Mesenteric fat pad (tissue), 1 donor: ENCODE results near the gene TBCD. TPM values are rescaled to one million over a fixed set of nuclear protein-coding genes. Genes with fewer than 3 reads are reported as not detected.
"Not testable (repeated sequence)": the region's sequence is repeated elsewhere in the genome, so short reads cannot be mapped to it uniquely, and the experiment has no call there.

Experiments
- DNase-seq: peaks from one replicate; pipeline ENCODE4 v3.0.0-alpha.2; 2020; ENCODE audit warnings: low spot score
- total RNA-seq: library from RNA; stranded (reverse); fragmentation: NEBNext Ultra II Directional; extraction: Animal tissue kit (Norgen Biotek cat#: 25700); gene quantifications from one replicate; pipeline ENCODE4 v1.2.1, GENCODE V29; 2021
- donor health status: DM: yes; HTN: yes; CAD: no.

TBCD gene
- total RNA-seq, 1 donor from 2014 or later, result 128 TPM

DNA sequence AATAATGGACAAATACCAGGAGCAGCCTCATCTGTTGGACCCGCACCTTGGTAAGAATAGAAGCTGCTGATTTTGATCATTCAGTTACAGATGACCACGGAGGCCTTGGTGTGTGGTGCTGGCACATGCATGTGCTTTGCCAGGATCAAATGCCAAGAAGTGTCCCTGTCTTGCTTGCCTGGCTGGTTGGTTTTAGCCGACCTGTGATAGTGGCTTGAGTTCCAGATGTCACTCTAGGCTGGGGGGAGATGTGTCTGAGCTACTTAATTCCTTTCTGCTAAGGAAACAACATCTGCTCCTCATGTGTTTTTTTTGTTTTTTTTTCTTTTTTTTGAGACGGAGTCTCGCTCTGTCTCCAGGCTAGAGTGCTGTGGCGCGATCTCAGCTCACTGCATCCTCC is 4.3 kb downstream of the TBCD start:
- DNase-seq, result no peak

DNA sequence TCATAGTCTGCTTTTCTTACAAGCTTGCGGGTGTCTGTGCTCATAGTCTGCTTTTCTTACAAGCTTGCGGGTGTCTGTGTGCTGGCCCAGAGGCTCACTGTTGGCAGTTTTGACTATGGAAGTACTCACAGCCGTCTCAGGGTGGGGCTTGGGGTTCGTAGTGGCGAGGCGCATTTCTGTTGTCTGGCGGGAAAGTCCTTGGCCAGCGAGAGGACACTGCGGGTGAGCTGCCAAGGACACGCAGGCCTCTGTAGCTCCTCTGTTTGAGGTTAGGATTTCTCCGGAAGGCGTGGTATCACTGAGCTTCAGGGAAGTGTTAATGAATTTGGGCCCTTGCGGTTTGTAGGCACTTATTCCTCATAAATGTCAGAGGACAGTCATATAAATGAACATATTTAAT is 13.5 kb downstream of the TBCD start:
- DNase-seq, result no peak

DNA sequence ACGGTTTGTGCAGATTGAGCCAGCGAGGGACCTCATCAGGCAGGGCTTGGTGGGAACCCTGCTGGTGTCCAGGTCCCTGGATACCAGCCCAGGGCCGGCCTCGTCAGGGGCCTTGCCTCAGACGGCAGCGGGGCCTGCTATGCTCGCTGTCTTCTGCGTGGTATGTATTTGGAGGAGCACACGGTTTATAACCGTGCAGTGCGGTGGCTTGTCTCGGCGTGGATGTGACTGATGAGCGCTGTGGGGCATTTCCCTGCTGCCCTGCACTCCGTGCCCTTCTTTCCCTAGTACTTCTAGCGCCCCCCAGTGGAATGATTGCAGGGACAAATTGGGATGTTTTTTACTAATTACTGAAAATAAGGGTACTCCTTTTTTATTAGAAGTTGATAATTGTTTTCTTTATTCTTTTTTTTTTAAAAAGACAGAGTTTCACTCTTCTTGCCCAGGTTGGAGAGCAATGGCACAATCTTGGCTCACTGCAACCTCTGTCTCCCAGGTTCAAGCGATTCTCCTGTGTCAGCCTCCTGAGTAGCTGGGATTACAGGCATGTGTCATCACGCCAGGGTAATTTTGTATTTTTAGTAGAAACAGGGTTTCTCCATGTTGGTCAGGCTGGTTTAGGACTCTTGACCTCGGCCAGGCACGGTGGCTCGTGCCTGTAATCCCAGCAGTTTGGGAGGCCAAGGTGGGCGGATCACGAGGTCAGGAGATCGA is 15.3 kb downstream of the TBCD start:
- no peak for DNase-seq

DNA sequence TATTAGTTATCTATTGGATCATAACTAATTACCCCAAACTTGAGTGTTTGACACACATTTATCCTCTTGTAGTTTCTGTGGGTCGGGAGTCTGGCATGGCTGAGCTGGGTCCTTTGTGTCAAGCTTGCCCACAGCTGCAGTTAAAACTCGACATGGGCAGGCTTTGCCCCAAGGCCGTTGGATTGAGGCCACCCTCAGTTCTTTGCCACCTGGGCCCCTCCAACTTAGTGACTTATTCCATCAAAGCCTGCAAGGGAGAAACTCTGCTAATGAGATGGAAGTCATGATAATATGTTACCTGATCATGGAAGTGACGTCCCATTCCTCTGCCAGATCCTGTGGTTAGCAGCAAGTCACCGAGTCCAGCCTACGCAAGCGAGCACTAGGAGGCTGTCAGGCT is 17.2 kb downstream of the TBCD start:
- DNase-seq, result no peak

GRCh38 chr17:82772026-82772425 is 20.2 kb downstream of the TBCD start:
- no peak for DNase-seq

GRCh38 chr17:82774456-82774855 is 22.6 kb downstream of the TBCD start:
- not testable (repeated sequence) for DNase-seq

- no peak for DNase-seq
Measured at GRCh38 chr17:82775001-82775823, 23.3 kb downstream of the TBCD start.

GRCh38 chr17:82776454-82776853 is 24.6 kb downstream of the TBCD start:
- no peak for DNase-seq

DNA sequence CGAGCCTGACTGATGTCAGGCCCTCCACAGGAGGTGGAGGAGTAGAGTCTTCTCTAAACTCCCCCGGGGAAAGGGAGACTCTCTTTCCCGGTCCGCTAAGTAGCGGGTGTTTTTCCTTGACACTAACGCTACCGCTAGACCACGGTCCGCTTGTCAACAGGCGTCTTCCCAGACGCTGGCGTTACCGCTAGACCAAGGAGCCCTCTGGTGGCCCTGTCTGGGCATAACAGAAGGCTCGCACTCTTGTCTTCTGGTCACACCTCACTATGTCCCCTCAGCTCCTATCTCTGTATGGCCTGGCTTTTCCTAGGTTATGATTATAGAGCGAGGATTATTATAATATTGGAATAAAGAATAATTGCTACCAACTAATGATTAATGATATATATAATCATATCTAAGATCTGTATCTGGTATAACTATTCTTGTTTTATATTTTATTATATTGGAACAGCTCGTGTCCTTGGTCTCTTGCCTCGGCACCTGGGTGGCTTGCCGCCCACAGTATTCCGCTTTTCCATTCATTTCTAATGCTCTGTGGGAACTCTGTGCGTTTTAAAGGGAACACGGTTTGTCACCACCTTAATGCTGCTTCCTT is 26.0 kb downstream of the TBCD start:
- not testable (repeated sequence) for DNase-seq

- no peak for DNase-seq
Measured at GRCh38 chr17:82779541-82779940, 27.7 kb downstream of the TBCD start.

- DNase-seq, result no peak
Measured at GRCh38 chr17:82780195-82780594, 28.3 kb downstream of the TBCD start.

GRCh38 chr17:82780971-82781893 is 29.4 kb downstream of the TBCD start:
- no peak for DNase-seq

GRCh38 chr17:82781894-82782274 is 30.0 kb downstream of the TBCD start:
- peak; percentile 93 for DNase-seq

- DNase-seq, result no peak
Measured at GRCh38 chr17:82782657-82783207, 30.9 kb downstream of the TBCD start.

- DNase-seq, result no peak
Measured at GRCh38 chr17:82783498-82783897, 31.6 kb downstream of the TBCD start.

DNA sequence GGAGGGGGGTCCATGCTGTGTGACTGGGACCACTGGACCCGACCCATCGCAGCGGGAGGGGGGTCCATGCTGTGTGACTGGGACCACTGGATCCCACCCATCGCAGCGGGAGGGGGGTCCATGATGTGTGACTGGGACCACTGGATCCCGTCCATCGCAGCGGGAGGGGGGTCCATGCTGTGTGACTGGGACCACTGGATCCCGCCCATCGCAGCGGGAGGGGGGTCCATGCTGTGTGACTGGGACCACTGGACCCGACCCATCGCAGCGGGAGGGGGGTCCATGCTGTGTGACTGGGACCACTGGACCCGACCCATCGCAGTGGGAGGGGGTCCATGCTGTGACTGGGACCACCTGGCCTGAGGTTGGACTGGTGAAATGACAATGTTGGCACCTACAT is 33.7 kb downstream of the TBCD start:
- DNase-seq, result not testable (repeated sequence)

DNA sequence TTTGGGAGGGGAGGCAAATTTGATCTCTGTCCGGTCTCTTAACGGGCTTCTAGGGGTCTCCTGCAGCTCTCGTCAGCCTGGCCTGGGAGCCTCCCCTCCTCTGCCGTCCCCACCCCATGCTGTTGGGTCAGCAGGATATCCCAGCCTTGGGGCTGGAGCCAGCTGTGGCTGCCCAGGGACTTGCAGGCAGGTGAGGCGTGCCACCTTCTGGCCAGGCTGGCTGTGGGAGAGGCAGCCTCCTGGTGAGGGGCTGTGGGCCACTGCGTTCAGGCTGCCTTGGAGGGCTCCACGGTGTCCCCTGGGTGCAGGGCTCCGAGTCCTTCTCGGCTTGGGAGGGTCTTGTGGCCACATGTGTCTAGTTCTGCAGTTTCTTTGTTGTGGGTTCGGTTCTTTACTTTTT is 34.6 kb downstream of the TBCD start:
- DNase-seq, result no peak

DNA sequence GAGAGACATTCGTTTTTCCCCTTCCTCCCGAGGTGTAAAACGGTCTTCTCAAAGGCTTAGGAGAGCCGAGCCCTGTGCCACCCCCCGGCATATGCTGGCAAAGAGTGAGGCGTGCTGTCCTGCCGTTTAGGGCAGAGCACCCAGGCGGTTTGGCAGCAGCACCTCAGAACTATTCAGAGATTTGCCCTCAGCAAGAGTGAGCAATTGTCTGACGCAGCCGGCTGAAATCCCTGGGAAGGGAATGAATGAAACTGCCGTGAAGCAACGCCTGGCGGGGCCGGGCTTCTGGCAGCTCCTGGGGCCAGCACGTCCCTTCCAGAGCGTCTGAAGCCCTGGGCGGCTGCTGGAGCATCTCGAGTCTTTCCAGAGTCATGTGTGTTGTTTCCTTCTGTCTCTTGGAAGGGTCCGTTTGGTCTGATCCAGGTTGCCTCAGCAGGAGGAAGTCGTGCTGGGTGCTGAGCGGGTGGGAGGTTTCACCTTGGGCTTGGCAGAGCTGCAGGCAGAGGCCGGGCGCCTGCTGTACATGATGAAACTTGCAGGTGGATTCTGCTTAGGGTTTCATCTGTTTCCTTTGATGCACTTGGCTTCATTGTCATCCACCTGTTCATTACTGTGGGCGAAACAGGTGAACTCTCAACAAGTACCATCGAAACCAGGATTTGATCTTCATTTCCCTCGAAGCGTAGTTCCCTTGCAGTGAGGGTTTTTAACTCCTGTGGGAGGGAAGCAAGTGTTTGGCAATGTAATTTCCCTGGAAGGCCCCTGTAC is 35.4 kb downstream of the TBCD start:
- no peak for DNase-seq

GRCh38 chr17:82788206-82789001 is 36.5 kb downstream of the TBCD start:
- no peak for DNase-seq
